GM12878 (cell line): ENCODE measurements around the gene PRKCE. TPM values are rescaled to one million over a fixed set of nuclear protein-coding genes. Genes with fewer than 3 reads are reported as not detected.

Experiments
- ATAC-seq: fragments of 200-7000 bp; cut with Tn5 transposase; 3 replicates; pipeline ENCODE4 v1.9.1; 2020; ENCODE audit warnings: mild to moderate bottlenecking, moderate library complexity
- BruUV-seq: library from RNA; stranded (reverse); fragments of 400-500 nt; replicated peaks from 2 replicates; lab custom pipeline; 2021; lab: Mats Ljungman, UMichigan
- CTCF ChIA-PET: fragments of 300-600 bp; sonication (Branson Sonifier 250); formaldehyde crosslinking; extraction: SDS; loops from one replicate; lab custom pipeline; 2021; ENCODE audit warnings: inconsistent platforms; lab: Yijun Ruan, JAX
- POLR2A ChIA-PET: fragments of 350-600 bp; formaldehyde crosslinking; extraction: SDS; loops from one replicate; lab custom pipeline; 2021; ENCODE audit warnings: inconsistent platforms; lab: Charles Lee
- RAD21 ChIA-PET: fragments of 300-600 bp; sonication (Branson Sonifier 250); formaldehyde crosslinking; loops from one replicate; lab custom pipeline; 2023; ENCODE audit warnings: antibody characterized with exemption; ENCODE audit not compliant: unreplicated experiment; lab: Charles Lee
- SMC1A ChIA-PET: fragments of 300-600 bp; sonication (Branson Sonifier 250); formaldehyde crosslinking; loops from one replicate; lab custom pipeline; 2023; ENCODE audit not compliant: unreplicated experiment, uncharacterized antibody; lab: Charles Lee
- DNase-seq: peaks from one replicate; pipeline ENCODE4 v3.0.0-alpha.2; 2011; ENCODE audit warnings: low read depth, low spot score
- FAIRE-seq: peaks from 3 replicates; lab custom pipeline; 2011; peaks lifted over from hg19 to GRCh38; lab: Jason Lieb, UNC
- H2AFZ ChIP-seq: 2 replicates; pipeline ENCODE4 v1.6.0; 2011; ENCODE audit warnings: low read depth, low read length, control low read depth; ENCODE audit not compliant: control insufficient read depth
- H3K27ac ChIP-seq: 2 replicates; pipeline ENCODE4 v1.5.1; 2011; ENCODE audit warnings: control low read depth; ENCODE audit not compliant: control insufficient read depth, insufficient read depth
- H3K27me3 ChIP-seq, 2 experiments: replicated peaks in 1 of 2; 2 replicates each; pipeline versions ENCODE4 v1.6.0 to v1.6.1; 2011; ENCODE audit warnings: low read length in 1 of 2; ENCODE audit not compliant: control insufficient read depth in 2 of 2, insufficient read depth in 2 of 2
- H3K36me3 ChIP-seq, 2 experiments: 2 replicates each; pipeline ENCODE4 v1.5.1; 2011; ENCODE audit warnings: low read length in 1 of 2; ENCODE audit not compliant: control insufficient read depth in 2 of 2, insufficient read depth in 2 of 2
- H3K4me1 ChIP-seq: 2 replicates; pipeline ENCODE4 v1.6.1; 2011; ENCODE audit warnings: mild to moderate bottlenecking, low read length, moderate library complexity, mixed read lengths; ENCODE audit not compliant: control insufficient read depth, insufficient read depth
- H3K4me2 ChIP-seq: 2 replicates; pipeline ENCODE4 v1.6.0; 2011; ENCODE audit warnings: control low read depth; ENCODE audit not compliant: control insufficient read depth, insufficient read depth
- H3K4me3 ChIP-seq: fragments of 200-600 bp; sonication (generic); 2 replicates; pipeline ENCODE4 v1.5.1; 2016
- H3K79me2 ChIP-seq: 2 replicates; pipeline ENCODE4 v1.6.0; 2011; ENCODE audit warnings: low read length; ENCODE audit not compliant: control insufficient read depth, insufficient read depth
- H3K9ac ChIP-seq: 2 replicates; pipeline ENCODE4 v1.8.0; 2011; ENCODE audit warnings: low read length, control low read depth, mixed read lengths; ENCODE audit not compliant: control insufficient read depth, insufficient read depth
- H3K9me3 ChIP-seq: replicated peaks from 3 replicates; pipeline ENCODE4 v1.5.1; 2011; ENCODE audit warnings: mild to moderate bottlenecking, low read length; ENCODE audit not compliant: control insufficient read depth, insufficient read depth
- H4K20me1 ChIP-seq: 2 replicates; pipeline ENCODE4 v1.6.0; 2011; ENCODE audit not compliant: control insufficient read depth, insufficient read depth
- BCL11A ChIP-seq: IDR thresholded peaks from 2 replicates; pipeline ENCODE4 v1.6.1; 2011; ENCODE audit warnings: low read depth, low read length
- DPF2 ChIP-seq: fragments of 450-650 bp; IDR thresholded peaks from 2 replicates; pipeline ENCODE4 v1.6.1; 2017; ENCODE audit warnings: mild to moderate bottlenecking
- EP300 ChIP-seq, 2 experiments: fragments of 150-350 bp in 1 of 2; IDR thresholded peaks; 2 replicates each; pipeline ENCODE4 v1.6.1; 2011 to 2012; ENCODE audit warnings: low read depth in 2 of 2, low read length in 2 of 2, borderline replicate concordance in 1 of 2, improper control_type of control experiment in 1 of 2, inconsistent platforms in 1 of 2; ENCODE audit not compliant: control insufficient read depth in 1 of 2
- EZH2 ChIP-seq: IDR thresholded peaks from 2 replicates; pipeline ENCODE4 v1.6.1; 2012; ENCODE audit warnings: low read depth, mild to moderate bottlenecking, control low read depth, inconsistent platforms, low read length, borderline replicate concordance; ENCODE audit not compliant: control insufficient read depth
- MEF2A ChIP-seq: IDR thresholded peaks from 2 replicates; pipeline ENCODE4 v1.6.1; 2011; ENCODE audit warnings: low read depth, mild to moderate bottlenecking, low read length, moderate library complexity; ENCODE audit not compliant: insufficient read depth
- MTA3 ChIP-seq: IDR thresholded peaks from 2 replicates; pipeline ENCODE4 v1.6.1; 2012; ENCODE audit warnings: low read length, inconsistent platforms, borderline replicate concordance
- NBN ChIP-seq: fragments of 450-650 bp; IDR thresholded peaks from 2 replicates; pipeline ENCODE4 v1.6.1; 2016
- NFYA ChIP-seq: IDR thresholded peaks from 2 replicates; pipeline ENCODE4 v1.6.1; 2011; ENCODE audit warnings: low read depth, mild to moderate bottlenecking, low read length, improper control_type of control experiment, borderline replicate concordance
- POLR2AphosphoS2 ChIP-seq: IDR thresholded peaks from 2 replicates; pipeline ENCODE4 v1.6.1; 2011; ENCODE audit warnings: low read depth, mild to moderate bottlenecking, low read length, improper control_type of control experiment, moderate library complexity
- RELA ChIP-seq: fragments of 450-650 bp; IDR thresholded peaks from 2 replicates; pipeline ENCODE4 v1.8.0; 2014; ENCODE audit warnings: borderline replicate concordance; ENCODE audit not compliant: partially characterized antibody
- REST ChIP-seq: IDR thresholded peaks from 2 replicates; pipeline ENCODE4 v1.6.1; 2012; ENCODE audit warnings: mild to moderate bottlenecking, low read depth, low read length
- RUNX3 ChIP-seq: IDR thresholded peaks from 2 replicates; pipeline ENCODE4 v1.6.1; 2012; ENCODE audit warnings: low read length, inconsistent platforms
- STAT3 ChIP-seq: IDR thresholded peaks from 2 replicates; pipeline ENCODE4 v1.6.1; 2011; ENCODE audit warnings: low read depth, low read length, improper control_type of control experiment
- SUPT20H ChIP-seq: IDR thresholded peaks from 2 replicates; pipeline ENCODE4 v1.6.1; 2011; ENCODE audit warnings: low read depth, mild to moderate bottlenecking, low read length, moderate library complexity, borderline replicate concordance; ENCODE audit not compliant: control insufficient read depth
- ZBTB33 ChIP-seq: fragments of 450-650 bp; IDR thresholded peaks from 2 replicates; pipeline ENCODE4 v1.6.1; 2017; ENCODE audit warnings: mild to moderate bottlenecking
- ZNF24 ChIP-seq: fragments of 450-650 bp; IDR thresholded peaks from 2 replicates; pipeline ENCODE4 v1.6.1; 2017; ENCODE audit warnings: antibody characterized with exemption, mild to moderate bottlenecking
- WGBS: methylation state at CpG from one replicate; pipeline ENCODE4 v1.1.6; 2016; ENCODE audit warnings: low lambda C conversion rate; ENCODE audit not compliant: insufficient replicate concordance, insufficient coverage; ENCODE audit errors: missing lambda C conversion rate; 5-methylcytosine and 5-hydroxymethylcytosine counted together
- in situ Hi-C: fragments of 300-500 bp; cut with MboI; formaldehyde crosslinking; loops from 9 replicates; pipeline ENCODE4 v1.14.3; 2018; ENCODE audit warnings: mixed read lengths
- intact Hi-C: fragments of 100-400 bp; cut with micrococcal nuclease; formaldehyde crosslinking; loops from one replicate; pipeline ENCODE4 v1.14.2; 2022; ENCODE audit not compliant: unreplicated experiment
- polyA plus RNA-seq, 11 experiments: library from polyadenylated mRNA; depleted of rRNA in 4 of 11; unstranded in 6 of 11; stranded (reverse) in 5 of 11; fragments of >200 nt; fragmentation: Nextera tagmentation in 4 of 11; fragmentation: Illumina TruSeq in 1 of 11; extraction: Ambion mirVana in 4 of 11; extraction: Trizol in 1 of 11; gene quantifications; 1 replicate in 1 of 11; 2 replicates in 10 of 11; pipeline versions ENCODE4 v1.2.1 to v1.2.3, GENCODE V29; 2011 to 2016; ENCODE audit warnings: inconsistent platforms in 2 of 11, missing spikeins in 2 of 11, low read depth in 1 of 11
- total RNA-seq, 4 experiments: library from RNA; depleted of rRNA in 3 of 4; stranded (reverse); fragments of >200 nt in 3 of 4; fragmentation: Illumina TruSeq in 1 of 4; extraction: Trizol in 1 of 4; gene quantifications; 2 replicates each; pipeline versions ENCODE4 v1.2.1 to v1.2.3, GENCODE V29; 2013 to 2021
- TF ChIP-seq, protein P1 (sequence below): fragments of 450-650 bp; IDR thresholded peaks from 2 replicates; pipeline ENCODE4 v1.6.1; 2017; ENCODE audit warnings: low read depth, mild to moderate bottlenecking, moderate library complexity

PRKCE gene
- total and polyA plus RNA-seq, 10 of the 15 experiments (the other 5 are each of a cell fraction or from before 2014, with no cell fraction given), result 2.6 to 28.2 (median 11.3) TPM

GRCh38 chr2:46160326-46160725 is 508.9 kb downstream of the PRKCE start (continued):
- no peak for TF ChIP-seq ZBTB33
- TF ChIP-seq EP300 (IDR thresholded peaks at IDR 0.05; ENCODE audit: borderline replicate concordance in 1 of 2, control insufficient read depth in 1 of 2, low read depth in 2 of 2, low read length in 2 of 2), result no peak

DNA sequence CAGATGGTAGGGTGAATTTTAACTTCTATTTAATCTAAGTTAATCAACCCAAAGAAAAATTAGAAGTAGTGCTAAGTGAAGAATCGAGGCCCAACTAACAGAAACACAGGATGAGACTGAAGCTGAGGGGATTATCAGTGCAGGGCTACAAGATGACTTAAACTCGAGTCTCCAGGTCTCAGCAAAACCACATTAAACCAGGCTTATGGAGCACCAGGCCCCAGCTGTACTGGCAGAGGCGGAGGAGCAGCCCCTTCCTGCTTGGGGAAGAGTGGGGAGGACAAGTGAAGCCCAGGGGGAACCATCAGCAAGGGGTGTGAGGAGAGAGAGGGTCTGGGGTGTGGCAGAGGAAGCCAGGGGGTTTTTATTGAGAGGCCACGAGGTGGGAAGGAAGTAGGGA is 509.8 kb downstream of the PRKCE start:
- Histone ChIP-seq H3K27ac (no peak overlapping the region), H3K36me3 (peaks cover 9% of the 10 kb centered on the region in 2 experiments; a peak in 3 of 4 replicates), H3K9me3 (no peaks in the 10 kb centered on the region), H3K4me2 (no peak overlapping the region), H3K4me1 (no peaks in the 10 kb centered on the region), H3K4me3 (no peak overlapping the region), H3K27me3 (no peaks in the 10 kb centered on the region), H3K9ac (no peak overlapping the region), H2AFZ (no peak overlapping the region), H3K79me2 (no peaks in the 10 kb centered on the region), H4K20me1 (no peaks in the 10 kb centered on the region)
- ChIA-PET RAD21 (no interaction called here), CTCF (no interaction called here), POLR2A (no interaction called here), SMC1A (interaction anchor here (1.6 kb wide), 1 partner anchor 81 kb away, joined by 4 read pairs; no protein-coding TSS in a partner anchor)
- DNase-seq, result no peak
- in situ Hi-C loops, result no loop called here
- no peak for ATAC-seq
- intact Hi-C loops, result no loop called here
- 18% methylated on average over 4 of the region's 4 CpGs for WGBS
- TSS peak; percentile 55 for BruUV-seq
- no peak for FAIRE-seq
- TF ChIP-seq SUPT20H (no peak), MTA3 (no peak), STAT3 (no peak), REST (no peak), BCL11A (no peak), MEF2A (no peak), DPF2 (no peak), NBN (no peak), NFYA (no peak), RUNX3 (no peak), ZNF24 (no peak), POLR2AphosphoS2 (no peak), EZH2 (no peak), RELA (no peak)
- TF ChIP-seq, protein P1, sequence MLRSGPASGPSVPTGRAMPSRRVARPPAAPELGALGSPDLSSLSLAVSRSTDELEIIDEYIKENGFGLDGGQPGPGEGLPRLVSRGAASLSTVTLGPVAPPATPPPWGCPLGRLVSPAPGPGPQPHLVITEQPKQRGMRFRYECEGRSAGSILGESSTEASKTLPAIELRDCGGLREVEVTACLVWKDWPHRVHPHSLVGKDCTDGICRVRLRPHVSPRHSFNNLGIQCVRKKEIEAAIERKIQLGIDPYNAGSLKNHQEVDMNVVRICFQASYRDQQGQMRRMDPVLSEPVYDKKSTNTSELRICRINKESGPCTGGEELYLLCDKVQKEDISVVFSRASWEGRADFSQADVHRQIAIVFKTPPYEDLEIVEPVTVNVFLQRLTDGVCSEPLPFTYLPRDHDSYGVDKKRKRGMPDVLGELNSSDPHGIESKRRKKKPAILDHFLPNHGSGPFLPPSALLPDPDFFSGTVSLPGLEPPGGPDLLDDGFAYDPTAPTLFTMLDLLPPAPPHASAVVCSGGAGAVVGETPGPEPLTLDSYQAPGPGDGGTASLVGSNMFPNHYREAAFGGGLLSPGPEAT, result no peak
